GM12878 (cell line): ENCODE results near the gene MYO9B. TPM values are rescaled to one million over a fixed set of nuclear protein-coding genes. Genes with fewer than 3 reads are reported as not detected.
A peak's percentile ranks its signal among the peaks of the same experiment; 100 is the strongest.

Experiments
- ATAC-seq: fragments of 200-7000 bp; cut with Tn5 transposase; 3 replicates; pipeline ENCODE4 v1.9.1; 2020; ENCODE audit warnings: mild to moderate bottlenecking, moderate library complexity
- BruUV-seq: library from RNA; stranded (reverse); fragments of 400-500 nt; replicated peaks from 2 replicates; lab custom pipeline; 2021; lab: Mats Ljungman, UMichigan
- CTCF ChIA-PET: fragments of 300-600 bp; sonication (Branson Sonifier 250); formaldehyde crosslinking; extraction: SDS; loops from one replicate; lab custom pipeline; 2021; ENCODE audit warnings: inconsistent platforms; lab: Yijun Ruan, JAX
- POLR2A ChIA-PET: fragments of 350-600 bp; formaldehyde crosslinking; extraction: SDS; loops from one replicate; lab custom pipeline; 2021; ENCODE audit warnings: inconsistent platforms; lab: Charles Lee
- RAD21 ChIA-PET: fragments of 300-600 bp; sonication (Branson Sonifier 250); formaldehyde crosslinking; loops from one replicate; lab custom pipeline; 2023; ENCODE audit warnings: antibody characterized with exemption; ENCODE audit not compliant: unreplicated experiment; lab: Charles Lee
- SMC1A ChIA-PET: fragments of 300-600 bp; sonication (Branson Sonifier 250); formaldehyde crosslinking; loops from one replicate; lab custom pipeline; 2023; ENCODE audit not compliant: unreplicated experiment, uncharacterized antibody; lab: Charles Lee
- DNase-seq: peaks from one replicate; pipeline ENCODE4 v3.0.0-alpha.2; 2011; ENCODE audit warnings: low read depth, low spot score
- FAIRE-seq: peaks from 3 replicates; lab custom pipeline; 2011; peaks lifted over from hg19 to GRCh38; lab: Jason Lieb, UNC
- H2AFZ ChIP-seq: 2 replicates; pipeline ENCODE4 v1.6.0; 2011; ENCODE audit warnings: low read depth, low read length, control low read depth; ENCODE audit not compliant: control insufficient read depth
- H3K27ac ChIP-seq: 2 replicates; pipeline ENCODE4 v1.5.1; 2011; ENCODE audit warnings: control low read depth; ENCODE audit not compliant: control insufficient read depth, insufficient read depth
- H3K27me3 ChIP-seq, 2 experiments: replicated peaks in 1 of 2; 2 replicates each; pipeline versions ENCODE4 v1.6.0 to v1.6.1; 2011; ENCODE audit warnings: low read length in 1 of 2; ENCODE audit not compliant: control insufficient read depth in 2 of 2, insufficient read depth in 2 of 2
- H3K36me3 ChIP-seq, 2 experiments: 2 replicates each; pipeline ENCODE4 v1.5.1; 2011; ENCODE audit warnings: low read length in 1 of 2; ENCODE audit not compliant: control insufficient read depth in 2 of 2, insufficient read depth in 2 of 2
- H3K4me1 ChIP-seq: 2 replicates; pipeline ENCODE4 v1.6.1; 2011; ENCODE audit warnings: mild to moderate bottlenecking, low read length, moderate library complexity, mixed read lengths; ENCODE audit not compliant: control insufficient read depth, insufficient read depth
- H3K4me2 ChIP-seq: 2 replicates; pipeline ENCODE4 v1.6.0; 2011; ENCODE audit warnings: control low read depth; ENCODE audit not compliant: control insufficient read depth, insufficient read depth
- H3K4me3 ChIP-seq: fragments of 200-600 bp; sonication (generic); 2 replicates; pipeline ENCODE4 v1.5.1; 2016
- H3K79me2 ChIP-seq: 2 replicates; pipeline ENCODE4 v1.6.0; 2011; ENCODE audit warnings: low read length; ENCODE audit not compliant: control insufficient read depth, insufficient read depth
- H3K9ac ChIP-seq: 2 replicates; pipeline ENCODE4 v1.8.0; 2011; ENCODE audit warnings: low read length, control low read depth, mixed read lengths; ENCODE audit not compliant: control insufficient read depth, insufficient read depth
- H3K9me3 ChIP-seq: replicated peaks from 3 replicates; pipeline ENCODE4 v1.5.1; 2011; ENCODE audit warnings: mild to moderate bottlenecking, low read length; ENCODE audit not compliant: control insufficient read depth, insufficient read depth
- H4K20me1 ChIP-seq: 2 replicates; pipeline ENCODE4 v1.6.0; 2011; ENCODE audit not compliant: control insufficient read depth, insufficient read depth
- ASH2L ChIP-seq: fragments of 300-600, 200-600 bp; sonication (generic); IDR thresholded peaks from 2 replicates; pipeline ENCODE4 v1.6.1; 2017; ENCODE audit warnings: low read depth, mild to moderate bottlenecking, borderline replicate concordance
- CBX5 ChIP-seq: sonication (generic); IDR thresholded peaks from 2 replicates; pipeline ENCODE4 v1.6.1; 2016; ENCODE audit warnings: low read depth, moderate library complexity, mild to moderate bottlenecking, inconsistent platforms
- IKZF2 ChIP-seq, 2 experiments: fragments of 450-650 bp; IDR thresholded peaks; 2 replicates each; pipeline ENCODE4 v1.6.1; 2017; ENCODE audit warnings: mild to moderate bottlenecking in 2 of 2, moderate library complexity in 2 of 2
- LARP7 ChIP-seq: fragments of 450-650 bp; IDR thresholded peaks from 2 replicates; pipeline ENCODE4 v1.6.1; 2017; ENCODE audit warnings: mild to moderate bottlenecking
- MYB ChIP-seq: fragments of 150-350 bp; IDR thresholded peaks from 2 replicates; pipeline ENCODE4 v1.6.1; 2014; ENCODE audit warnings: mild to moderate bottlenecking, low read depth, low read length, borderline replicate concordance
- NFIC ChIP-seq: IDR thresholded peaks from 2 replicates; pipeline ENCODE4 v1.6.1; 2012; ENCODE audit warnings: low read depth, mild to moderate bottlenecking, inconsistent platforms, low read length, moderate library complexity
- SP1 ChIP-seq: IDR thresholded peaks from one replicate; pipeline ENCODE4 v1.6.1; 2011; ENCODE audit warnings: low read depth, low read length
- SPI1 ChIP-seq: IDR thresholded peaks from 2 replicates; pipeline ENCODE4 v1.6.1; 2011; ENCODE audit warnings: low read depth, mild to moderate bottlenecking, low read length, moderate library complexity, borderline replicate concordance; ENCODE audit not compliant: insufficient read depth
- SRF ChIP-seq, 2 experiments: IDR thresholded peaks; 2 replicates each; pipeline ENCODE4 v1.6.1; 2011; ENCODE audit warnings: low read depth in 2 of 2, low read length in 2 of 2, mild to moderate bottlenecking in 1 of 2, moderate library complexity in 1 of 2
- ZSCAN29 ChIP-seq: fragments of 450-650 bp; IDR thresholded peaks from 2 replicates; pipeline ENCODE4 v1.6.1; 2017; ENCODE audit warnings: mild to moderate bottlenecking, moderate library complexity
- WGBS: methylation state at CpG from one replicate; pipeline ENCODE4 v1.1.6; 2016; ENCODE audit warnings: low lambda C conversion rate; ENCODE audit not compliant: insufficient replicate concordance, insufficient coverage; ENCODE audit errors: missing lambda C conversion rate; 5-methylcytosine and 5-hydroxymethylcytosine counted together
- in situ Hi-C: fragments of 300-500 bp; cut with MboI; formaldehyde crosslinking; loops from 9 replicates; pipeline ENCODE4 v1.14.3; 2018; ENCODE audit warnings: mixed read lengths
- intact Hi-C: fragments of 100-400 bp; cut with micrococcal nuclease; formaldehyde crosslinking; loops from one replicate; pipeline ENCODE4 v1.14.2; 2022; ENCODE audit not compliant: unreplicated experiment
- polyA plus RNA-seq, 11 experiments: library from polyadenylated mRNA; depleted of rRNA in 4 of 11; unstranded in 6 of 11; stranded (reverse) in 5 of 11; fragments of >200 nt; fragmentation: Nextera tagmentation in 4 of 11; fragmentation: Illumina TruSeq in 1 of 11; extraction: Ambion mirVana in 4 of 11; extraction: Trizol in 1 of 11; gene quantifications; 1 replicate in 1 of 11; 2 replicates in 10 of 11; pipeline versions ENCODE4 v1.2.1 to v1.2.3, GENCODE V29; 2011 to 2016; ENCODE audit warnings: inconsistent platforms in 2 of 11, missing spikeins in 2 of 11, low read depth in 1 of 11
- total RNA-seq, 4 experiments: library from RNA; depleted of rRNA in 3 of 4; stranded (reverse); fragments of >200 nt in 3 of 4; fragmentation: Illumina TruSeq in 1 of 4; extraction: Trizol in 1 of 4; gene quantifications; 2 replicates each; pipeline versions ENCODE4 v1.2.1 to v1.2.3, GENCODE V29; 2013 to 2021
- TF ChIP-seq, protein P1 (sequence below): fragments of 450-650 bp; IDR thresholded peaks from 2 replicates; pipeline ENCODE4 v1.6.1; 2017; ENCODE audit warnings: mild to moderate bottlenecking, moderate library complexity
- TF ChIP-seq, protein P2 (sequence below): fragments of 450-650 bp; IDR thresholded peaks from 2 replicates; pipeline ENCODE4 v1.6.1; 2016; ENCODE audit warnings: mild to moderate bottlenecking

MYO9B gene
- total and polyA plus RNA-seq, 10 of the 15 experiments (the other 5 are each of a cell fraction or from before 2014, with no cell fraction given), result 5.4 to 165 (median 45.8) TPM

DNA sequence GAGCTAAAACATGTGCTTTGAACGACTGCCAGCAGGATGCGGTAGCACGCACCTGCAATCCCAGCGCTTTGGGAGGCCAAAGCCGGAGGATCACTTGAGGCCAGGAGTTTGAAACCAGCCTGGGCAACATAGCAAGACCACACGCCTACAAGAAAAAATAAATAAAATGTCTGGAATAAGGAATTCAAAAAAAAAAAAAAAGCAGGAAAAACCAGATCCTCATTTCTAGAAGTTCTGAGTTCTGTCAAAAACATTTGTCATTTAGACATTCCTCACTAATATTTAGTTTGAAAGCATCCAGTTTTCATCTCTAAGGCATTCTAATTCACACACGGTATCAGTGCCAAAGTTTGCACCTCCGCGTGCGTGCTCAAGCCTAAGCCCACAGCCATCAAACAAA lies 102.7 kb downstream of the MYO9B start:
- peaks cover 9% of the 10 kb centered on the region for H3K4me1 ChIP-seq
- FAIRE-seq, result no peak
- H3K4me3 ChIP-seq, result no peak overlapping the region
- TF ChIP-seq LARP7, result no peak
- no peak for TF ChIP-seq MYB
- no peak for TF ChIP-seq ASH2L
- TF ChIP-seq, protein P1, sequence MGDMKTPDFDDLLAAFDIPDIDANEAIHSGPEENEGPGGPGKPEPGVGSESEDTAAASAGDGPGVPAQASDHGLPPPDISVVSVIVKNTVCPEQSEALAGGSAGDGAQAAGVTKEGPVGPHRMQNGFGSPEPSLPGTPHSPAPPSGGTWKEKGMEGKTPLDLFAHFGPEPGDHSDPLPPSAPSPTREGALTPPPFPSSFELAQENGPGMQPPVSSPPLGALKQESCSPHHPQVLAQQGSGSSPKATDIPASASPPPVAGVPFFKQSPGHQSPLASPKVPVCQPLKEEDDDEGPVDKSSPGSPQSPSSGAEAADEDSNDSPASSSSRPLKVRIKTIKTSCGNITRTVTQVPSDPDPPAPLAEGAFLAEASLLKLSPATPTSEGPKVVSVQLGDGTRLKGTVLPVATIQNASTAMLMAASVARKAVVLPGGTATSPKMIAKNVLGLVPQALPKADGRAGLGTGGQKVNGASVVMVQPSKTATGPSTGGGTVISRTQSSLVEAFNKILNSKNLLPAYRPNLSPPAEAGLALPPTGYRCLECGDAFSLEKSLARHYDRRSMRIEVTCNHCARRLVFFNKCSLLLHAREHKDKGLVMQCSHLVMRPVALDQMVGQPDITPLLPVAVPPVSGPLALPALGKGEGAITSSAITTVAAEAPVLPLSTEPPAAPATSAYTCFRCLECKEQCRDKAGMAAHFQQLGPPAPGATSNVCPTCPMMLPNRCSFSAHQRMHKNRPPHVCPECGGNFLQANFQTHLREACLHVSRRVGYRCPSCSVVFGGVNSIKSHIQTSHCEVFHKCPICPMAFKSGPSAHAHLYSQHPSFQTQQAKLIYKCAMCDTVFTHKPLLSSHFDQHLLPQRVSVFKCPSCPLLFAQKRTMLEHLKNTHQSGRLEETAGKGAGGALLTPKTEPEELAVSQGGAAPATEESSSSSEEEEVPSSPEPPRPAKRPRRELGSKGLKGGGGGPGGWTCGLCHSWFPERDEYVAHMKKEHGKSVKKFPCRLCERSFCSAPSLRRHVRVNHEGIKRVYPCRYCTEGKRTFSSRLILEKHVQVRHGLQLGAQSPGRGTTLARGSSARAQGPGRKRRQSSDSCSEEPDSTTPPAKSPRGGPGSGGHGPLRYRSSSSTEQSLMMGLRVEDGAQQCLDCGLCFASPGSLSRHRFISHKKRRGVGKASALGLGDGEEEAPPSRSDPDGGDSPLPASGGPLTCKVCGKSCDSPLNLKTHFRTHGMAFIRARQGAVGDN, result no peak
- TF ChIP-seq SRF (IDR thresholded peaks at IDR 0.05; ENCODE audit: low read depth in 2 of 2, low read length in 2 of 2), result no peak
- TF ChIP-seq, protein P2, sequence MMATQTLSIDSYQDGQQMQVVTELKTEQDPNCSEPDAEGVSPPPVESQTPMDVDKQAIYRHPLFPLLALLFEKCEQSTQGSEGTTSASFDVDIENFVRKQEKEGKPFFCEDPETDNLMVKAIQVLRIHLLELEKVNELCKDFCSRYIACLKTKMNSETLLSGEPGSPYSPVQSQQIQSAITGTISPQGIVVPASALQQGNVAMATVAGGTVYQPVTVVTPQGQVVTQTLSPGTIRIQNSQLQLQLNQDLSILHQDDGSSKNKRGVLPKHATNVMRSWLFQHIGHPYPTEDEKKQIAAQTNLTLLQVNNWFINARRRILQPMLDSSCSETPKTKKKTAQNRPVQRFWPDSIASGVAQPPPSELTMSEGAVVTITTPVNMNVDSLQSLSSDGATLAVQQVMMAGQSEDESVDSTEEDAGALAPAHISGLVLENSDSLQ, result no peak
- TF ChIP-seq CBX5, result no peak
- no peak for TF ChIP-seq ZSCAN29
- TF ChIP-seq IKZF2 (IDR thresholded peaks at IDR 0.05), result no peak
- TF ChIP-seq NFIC, result no peak
- no peak for TF ChIP-seq SPI1
- TF ChIP-seq SP1, result no peak
- TF ChIP-seq, all 136 proteins: peak for 0
- H2AFZ ChIP-seq, result no peak overlapping the region
- no peak overlapping the region for H3K4me2 ChIP-seq
- no peaks in the 10 kb centered on the region for H3K79me2 ChIP-seq
- WGBS, result 99% methylated on average over 10 of the region's 10 CpGs
- no peak for ATAC-seq
- no peak for DNase-seq
- H3K27me3 ChIP-seq, result no peaks in the 10 kb centered on the region
- ChIA-PET POLR2A (no interaction called here), CTCF (no interaction called here), RAD21 (no interaction called here), SMC1A (no interaction called here)
- H4K20me1 ChIP-seq, result no peaks in the 10 kb centered on the region
- H3K27ac ChIP-seq, result no peak overlapping the region
- no peak overlapping the region for H3K9ac ChIP-seq
- H3K36me3 ChIP-seq, result peaks cover 28 to 29% of the 10 kb centered on the region in 2 experiments
- in situ Hi-C loops (no loop called here), intact Hi-C loops (no loop called here)
- TSS peak; percentile 38 for BruUV-seq
- no peaks in the 10 kb centered on the region for H3K9me3 ChIP-seq
